SK-N-SH (cell line): Measurements from ENCODE around the gene CENPP. TPM values are rescaled to one million over a fixed set of nuclear protein-coding genes. Genes with fewer than 3 reads are reported as not detected.

Source experiments
- CTCF ChIA-PET: fragments of 300-600, 350-600 bp; formaldehyde crosslinking; extraction: SDS; loops from one replicate; lab custom pipeline; 2021; lab: Yijun Ruan, JAX
- POLR2A ChIA-PET: fragments of 350-600 bp; sonication (Branson Sonifier 250); formaldehyde crosslinking; extraction: SDS; loops from one replicate; lab custom pipeline; 2020; ENCODE audit warnings: antibody characterized with exemption, inconsistent platforms; lab: Yijun Ruan, JAX
- DNase-seq: peaks from one replicate; pipeline ENCODE4 v3.0.0; 2012
- H2AFZ ChIP-seq: fragments of 200-600 bp; sonication (generic); 2 replicates; pipeline ENCODE4 v1.8.1; 2016; ENCODE audit warnings: antibody characterized with exemption, mild to moderate bottlenecking, low read depth
- H3F3A ChIP-seq: fragments of 200-600 bp; sonication (generic); replicated peaks from 2 replicates; pipeline ENCODE3; 2016; ENCODE audit warnings: antibody characterized with exemption, mild to moderate bottlenecking; ENCODE audit not compliant: insufficient read depth
- H3K27ac ChIP-seq, 2 experiments: fragments of 200-500 bp in 1 of 2; fragments of 200-600 bp in 1 of 2; sonication (Bioruptor generic) in 1 of 2; sonication (generic), shearing (Covaris generic) in 1 of 2; 2 replicates each; pipeline versions ENCODE4 v1.5.1 to v1.6.1; 2014 to 2016; ENCODE audit warnings: low read depth in 2 of 2, inconsistent platforms in 1 of 2, low read length in 1 of 2, mild to moderate bottlenecking in 1 of 2, mixed read lengths in 1 of 2
- H3K27me3 ChIP-seq: fragments of 200-600 bp; sonication (generic), shearing (Covaris generic); 2 replicates; pipeline ENCODE4 v1.6.1; 2016; ENCODE audit warnings: mixed run types; ENCODE audit not compliant: insufficient read depth
- H3K36me3 ChIP-seq, 2 experiments: fragments of 200-500 bp in 1 of 2; fragments of 200-600 bp in 1 of 2; sonication (Bioruptor generic) in 1 of 2; sonication (generic) in 1 of 2; replicated peaks in 1 of 2; 2 replicates each; pipeline versions ENCODE3 to v1.5.1; 2014 to 2016; ENCODE audit warnings: low read length in 1 of 2, mild to moderate bottlenecking in 1 of 2; ENCODE audit not compliant: insufficient read depth in 2 of 2, control insufficient read depth in 1 of 2
- H3K4me1 ChIP-seq, 2 experiments: fragments of 200-500 bp in 1 of 2; fragments of 200-600 bp in 1 of 2; sonication (Bioruptor generic) in 1 of 2; sonication (generic), shearing (Covaris generic) in 1 of 2; 2 replicates each; pipeline versions ENCODE4 v1.5.1 to v1.6.1; 2014 to 2016; ENCODE audit warnings: low read depth in 1 of 2, low read length in 1 of 2, mixed run types in 1 of 2; ENCODE audit not compliant: insufficient read depth in 2 of 2, control insufficient read depth in 1 of 2
- H3K4me2 ChIP-seq: fragments of 200-600 bp; sonication (generic), shearing (Covaris generic); 2 replicates; pipeline ENCODE4 v1.6.1; 2017; ENCODE audit warnings: mixed run types
- H3K4me3 ChIP-seq, 2 experiments: fragments of 200-500 bp in 1 of 2; fragments of 200-600 bp in 1 of 2; sonication (Bioruptor generic) in 1 of 2; sonication (generic), shearing (Covaris generic) in 1 of 2; 2 replicates each; pipeline versions ENCODE4 v1.5.1 to v1.8.1; 2014 to 2016; ENCODE audit warnings: low read depth in 2 of 2, inconsistent platforms in 1 of 2, low read length in 1 of 2, mild to moderate bottlenecking in 1 of 2, mixed read lengths in 1 of 2, moderate library complexity in 1 of 2
- H3K79me2 ChIP-seq: fragments of 200-600 bp; sonication (generic); 2 replicates; pipeline ENCODE4 v1.8.1; 2017; ENCODE audit warnings: mild to moderate bottlenecking; ENCODE audit not compliant: insufficient read depth
- H3K9ac ChIP-seq: fragments of 200-600 bp; sonication (generic); 2 replicates; pipeline ENCODE4 v1.6.1; 2017; ENCODE audit warnings: mixed run types
- H3K9me2 ChIP-seq: fragments of 200-600 bp; sonication (generic); 2 replicates; pipeline ENCODE4 v1.6.1; 2017; ENCODE audit warnings: mixed run types
- H3K9me3 ChIP-seq: fragments of 200-600 bp; sonication (generic); 2 replicates; pipeline ENCODE4 v1.6.1; 2017; ENCODE audit warnings: mixed run types, mild to moderate bottlenecking, moderate library complexity
- H4K20me1 ChIP-seq: fragments of 200-600 bp; sonication (generic); 2 replicates; pipeline ENCODE4 v1.6.1; 2017; ENCODE audit warnings: mild to moderate bottlenecking, mixed run types; ENCODE audit not compliant: insufficient read depth
- EP300 ChIP-seq, 2 experiments: IDR thresholded peaks; 2 replicates each; pipeline versions ENCODE4 v1.4.0 to v1.6.1; 2012; ENCODE audit warnings: borderline replicate concordance in 1 of 2, low read depth in 1 of 2, low read length in 1 of 2
- EZH2phosphoT487 ChIP-seq: fragments of 200-600 bp; sonication (generic); IDR thresholded peaks from 2 replicates; pipeline ENCODE4 v1.6.1; 2017; ENCODE audit warnings: low read depth, mixed run types, mild to moderate bottlenecking, antibody characterized with exemption, moderate library complexity, borderline replicate concordance
- FOXJ3 ChIP-seq: sonication (generic); formaldehyde crosslinking; IDR thresholded peaks from 2 replicates; pipeline ENCODE4 v1.5.1; 2020; ENCODE audit warnings: mild to moderate bottlenecking, missing genetic modification reagents
- FOXM1 ChIP-seq: IDR thresholded peaks from 2 replicates; pipeline ENCODE4 v1.4.0; 2012; ENCODE audit warnings: low read depth, mild to moderate bottlenecking
- GABPA ChIP-seq: IDR thresholded peaks from 2 replicates; pipeline ENCODE4 v1.4.0; 2012; ENCODE audit warnings: low read depth, mild to moderate bottlenecking
- GATA2 ChIP-seq: sonication (generic); formaldehyde crosslinking; IDR thresholded peaks from 2 replicates; pipeline ENCODE4 v1.5.0; 2020; ENCODE audit warnings: mild to moderate bottlenecking, missing genetic modification reagents
- MXI1 ChIP-seq: IDR thresholded peaks from 2 replicates; pipeline ENCODE4 v1.6.1; 2012; ENCODE audit warnings: mild to moderate bottlenecking, low read depth, low read length, improper control_type of control experiment
- NRF1 ChIP-seq: IDR thresholded peaks from 2 replicates; pipeline ENCODE4 v1.6.1; 2012; ENCODE audit warnings: low read depth, mild to moderate bottlenecking, low read length
- RFX5 ChIP-seq: IDR thresholded peaks from 2 replicates; pipeline ENCODE4 v1.6.1; 2012; ENCODE audit warnings: mild to moderate bottlenecking, improper control_type of control experiment, low read length
- RXRA ChIP-seq: IDR thresholded peaks from 2 replicates; pipeline ENCODE4 v1.4.0; 2012; ENCODE audit warnings: low read depth, mild to moderate bottlenecking, borderline replicate concordance
- TCF12 ChIP-seq: IDR thresholded peaks from 2 replicates; pipeline ENCODE4 v1.4.0; 2012
- WGBS: methylation state at CpG from one replicate; pipeline ENCODE4 v1.1.6; 2017; ENCODE audit warnings: low lambda C conversion rate; 5-methylcytosine and 5-hydroxymethylcytosine counted together
- polyA plus RNA-seq, 3 experiments: library from polyadenylated mRNA; depleted of rRNA; stranded (reverse); fragments of >200 nt; gene quantifications; 2 replicates each; pipeline ENCODE4 v1.2.3, GENCODE V29; 2012
- TF ChIP-seq, protein P1 (sequence below): IDR thresholded peaks from 2 replicates; pipeline ENCODE4 v1.4.0; 2012; ENCODE audit warnings: low read depth, borderline replicate concordance
- TF ChIP-seq, protein P2 (sequence below): IDR thresholded peaks from 2 replicates; pipeline ENCODE4 v1.6.1; 2012; ENCODE audit warnings: mild to moderate bottlenecking, low read depth, low read length, moderate library complexity
- TF ChIP-seq, protein P3 (sequence below): IDR thresholded peaks from 2 replicates; pipeline ENCODE4; 2012
- TF ChIP-seq, protein P4 (sequence below): fragments of 150-350 bp; IDR thresholded peaks from 2 replicates; pipeline ENCODE4 v1.6.1; 2017; ENCODE audit warnings: antibody characterized with exemption, low read length, low read depth, borderline replicate concordance
- TF ChIP-seq, protein P5 (sequence below): IDR thresholded peaks from 2 replicates; pipeline ENCODE4 v1.4.0; 2012; ENCODE audit warnings: low read depth, borderline replicate concordance

The CENPP gene
- polyA plus RNA-seq, 1 of the 3 experiments (the other 2 are of a cell fraction): 1.3 TPM

DNA sequence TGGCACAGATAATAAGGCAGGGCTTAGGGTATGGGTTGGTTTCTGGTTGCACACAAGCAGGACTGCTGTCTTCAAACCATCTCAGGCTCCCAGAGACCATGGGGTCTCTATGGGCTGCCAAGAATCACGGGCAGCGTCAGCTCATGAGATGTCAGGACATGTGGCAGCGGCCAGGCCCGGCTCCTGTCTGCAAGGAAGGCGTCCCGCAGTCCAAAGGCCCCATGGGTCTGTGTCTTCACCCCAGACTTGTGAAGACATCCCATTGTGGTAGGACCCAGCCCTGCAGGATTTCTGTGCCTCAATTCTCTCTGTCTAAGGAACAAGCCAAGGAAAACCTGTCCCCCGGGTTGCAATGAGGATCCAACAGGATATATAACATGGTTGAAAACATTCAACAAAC is 311.6 kb downstream of the CENPP start:
- peaks cover 24 to 78% of the 10 kb centered on the region in 2 experiments for H3K36me3 ChIP-seq
- DNase-seq: no peak
- no peaks in the 10 kb centered on the region for H3K4me1 ChIP-seq
- H3K4me3 ChIP-seq: no peak overlapping the region
- H3F3A ChIP-seq: no peaks in the 10 kb centered on the region
- ChIA-PET CTCF (no interaction called here), POLR2A (no interaction called here)
- H3K9me2 ChIP-seq: no peaks in the 10 kb centered on the region
- no peak overlapping the region for H3K9ac ChIP-seq
- no peaks in the 10 kb centered on the region for H3K9me3 ChIP-seq
- H4K20me1 ChIP-seq: no peaks in the 10 kb centered on the region
- H3K27ac ChIP-seq: no peak overlapping the region
- no peak overlapping the region for H2AFZ ChIP-seq
- no peaks in the 10 kb centered on the region for H3K27me3 ChIP-seq
- TF ChIP-seq EP300 (IDR thresholded peaks at IDR 0.05; ENCODE audit: borderline replicate concordance in 1 of 2, low read depth in 1 of 2, low read length in 1 of 2): no peak
- TF ChIP-seq TCF12: no peak
- no peak for TF ChIP-seq GABPA
- TF ChIP-seq, protein P1, sequence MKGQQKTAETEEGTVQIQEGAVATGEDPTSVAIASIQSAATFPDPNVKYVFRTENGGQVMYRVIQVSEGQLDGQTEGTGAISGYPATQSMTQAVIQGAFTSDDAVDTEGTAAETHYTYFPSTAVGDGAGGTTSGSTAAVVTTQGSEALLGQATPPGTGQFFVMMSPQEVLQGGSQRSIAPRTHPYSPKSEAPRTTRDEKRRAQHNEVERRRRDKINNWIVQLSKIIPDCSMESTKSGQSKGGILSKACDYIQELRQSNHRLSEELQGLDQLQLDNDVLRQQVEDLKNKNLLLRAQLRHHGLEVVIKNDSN: no peak
- TF ChIP-seq, protein P2, sequence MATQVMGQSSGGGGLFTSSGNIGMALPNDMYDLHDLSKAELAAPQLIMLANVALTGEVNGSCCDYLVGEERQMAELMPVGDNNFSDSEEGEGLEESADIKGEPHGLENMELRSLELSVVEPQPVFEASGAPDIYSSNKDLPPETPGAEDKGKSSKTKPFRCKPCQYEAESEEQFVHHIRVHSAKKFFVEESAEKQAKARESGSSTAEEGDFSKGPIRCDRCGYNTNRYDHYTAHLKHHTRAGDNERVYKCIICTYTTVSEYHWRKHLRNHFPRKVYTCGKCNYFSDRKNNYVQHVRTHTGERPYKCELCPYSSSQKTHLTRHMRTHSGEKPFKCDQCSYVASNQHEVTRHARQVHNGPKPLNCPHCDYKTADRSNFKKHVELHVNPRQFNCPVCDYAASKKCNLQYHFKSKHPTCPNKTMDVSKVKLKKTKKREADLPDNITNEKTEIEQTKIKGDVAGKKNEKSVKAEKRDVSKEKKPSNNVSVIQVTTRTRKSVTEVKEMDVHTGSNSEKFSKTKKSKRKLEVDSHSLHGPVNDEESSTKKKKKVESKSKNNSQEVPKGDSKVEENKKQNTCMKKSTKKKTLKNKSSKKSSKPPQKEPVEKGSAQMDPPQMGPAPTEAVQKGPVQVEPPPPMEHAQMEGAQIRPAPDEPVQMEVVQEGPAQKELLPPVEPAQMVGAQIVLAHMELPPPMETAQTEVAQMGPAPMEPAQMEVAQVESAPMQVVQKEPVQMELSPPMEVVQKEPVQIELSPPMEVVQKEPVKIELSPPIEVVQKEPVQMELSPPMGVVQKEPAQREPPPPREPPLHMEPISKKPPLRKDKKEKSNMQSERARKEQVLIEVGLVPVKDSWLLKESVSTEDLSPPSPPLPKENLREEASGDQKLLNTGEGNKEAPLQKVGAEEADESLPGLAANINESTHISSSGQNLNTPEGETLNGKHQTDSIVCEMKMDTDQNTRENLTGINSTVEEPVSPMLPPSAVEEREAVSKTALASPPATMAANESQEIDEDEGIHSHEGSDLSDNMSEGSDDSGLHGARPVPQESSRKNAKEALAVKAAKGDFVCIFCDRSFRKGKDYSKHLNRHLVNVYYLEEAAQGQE: no peak
- TF ChIP-seq, protein P3, sequence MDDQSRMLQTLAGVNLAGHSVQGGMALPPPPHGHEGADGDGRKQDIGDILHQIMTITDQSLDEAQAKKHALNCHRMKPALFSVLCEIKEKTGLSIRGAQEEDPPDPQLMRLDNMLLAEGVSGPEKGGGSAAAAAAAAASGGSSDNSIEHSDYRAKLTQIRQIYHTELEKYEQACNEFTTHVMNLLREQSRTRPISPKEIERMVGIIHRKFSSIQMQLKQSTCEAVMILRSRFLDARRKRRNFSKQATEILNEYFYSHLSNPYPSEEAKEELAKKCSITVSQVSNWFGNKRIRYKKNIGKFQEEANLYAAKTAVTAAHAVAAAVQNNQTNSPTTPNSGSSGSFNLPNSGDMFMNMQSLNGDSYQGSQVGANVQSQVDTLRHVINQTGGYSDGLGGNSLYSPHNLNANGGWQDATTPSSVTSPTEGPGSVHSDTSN: no peak
- TF ChIP-seq RFX5: no peak
- no peak for TF ChIP-seq MXI1
- no peak for TF ChIP-seq FOXM1
- TF ChIP-seq, all 33 proteins: peak for 0
- WGBS: 100% methylated on average over 3 of the region's 7 CpGs
- Histone ChIP-seq H3K4me2 (no peak overlapping the region), H3K79me2 (no peaks in the 10 kb centered on the region)

DNA sequence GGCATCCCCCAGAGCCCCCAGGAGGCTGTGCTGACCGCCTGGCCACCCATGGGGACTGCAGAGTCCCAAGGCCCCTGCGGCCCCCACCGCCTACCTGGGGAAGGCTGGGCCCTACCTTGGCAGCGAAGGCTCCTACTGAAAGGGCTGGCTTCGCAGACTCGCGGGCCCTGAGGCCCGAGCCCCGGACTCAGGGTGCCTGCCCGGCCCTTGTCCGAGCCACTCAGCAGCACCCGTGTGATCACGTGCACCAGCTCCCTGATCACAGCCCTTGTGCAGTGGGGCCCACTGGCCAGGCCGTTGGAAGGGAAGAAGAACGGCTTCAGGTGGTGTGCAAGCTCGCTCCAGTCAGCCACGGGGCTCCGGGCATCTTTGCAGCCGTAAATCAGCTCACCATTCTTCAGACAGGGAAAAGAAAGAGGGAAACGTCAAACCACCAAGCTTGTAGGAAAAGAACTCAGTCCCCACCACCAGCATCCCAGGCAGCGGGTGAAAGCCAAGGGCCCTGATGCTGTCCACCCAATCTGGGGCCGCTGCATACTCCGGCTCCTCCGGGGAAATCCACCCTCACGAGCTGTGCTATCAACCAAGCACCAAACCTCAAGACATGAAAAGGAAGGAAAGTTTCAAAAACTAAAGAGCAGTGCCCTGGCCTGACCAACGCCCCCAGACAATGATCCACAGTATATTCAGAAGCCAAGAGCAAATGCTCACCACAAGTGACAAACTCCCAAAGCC is 312.3 kb downstream of the CENPP start:
- Histone ChIP-seq H3K27me3 (no peaks in the 10 kb centered on the region), H2AFZ (no peak overlapping the region), H3F3A (no peaks in the 10 kb centered on the region), H3K9me2 (no peaks in the 10 kb centered on the region), H3K4me2 (no peak overlapping the region), H3K79me2 (no peaks in the 10 kb centered on the region), H4K20me1 (no peaks in the 10 kb centered on the region), H3K4me1 (no peaks in the 10 kb centered on the region), H3K9ac (no peak overlapping the region), H3K9me3 (no peaks in the 10 kb centered on the region), H3K4me3 (no peak overlapping the region), H3K27ac (no peak overlapping the region), H3K36me3 (peaks cover 25 to 80% of the 10 kb centered on the region in 2 experiments)
- CTCF ChIA-PET: no interaction called here
- no peak for DNase-seq
- WGBS: 98% methylated on average over 12 of the region's 26 CpGs
- POLR2A ChIA-PET: no interaction called here
- TF ChIP-seq GATA2 (no peak), RXRA (no peak), FOXM1 (no peak), EZH2phosphoT487 (no peak), FOXJ3 (CRISPR knock-in tag) (no peak), NRF1 (no peak)
- TF ChIP-seq, protein P4, sequence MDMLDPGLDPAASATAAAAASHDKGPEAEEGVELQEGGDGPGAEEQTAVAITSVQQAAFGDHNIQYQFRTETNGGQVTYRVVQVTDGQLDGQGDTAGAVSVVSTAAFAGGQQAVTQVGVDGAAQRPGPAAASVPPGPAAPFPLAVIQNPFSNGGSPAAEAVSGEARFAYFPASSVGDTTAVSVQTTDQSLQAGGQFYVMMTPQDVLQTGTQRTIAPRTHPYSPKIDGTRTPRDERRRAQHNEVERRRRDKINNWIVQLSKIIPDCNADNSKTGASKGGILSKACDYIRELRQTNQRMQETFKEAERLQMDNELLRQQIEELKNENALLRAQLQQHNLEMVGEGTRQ: no peak
- TF ChIP-seq, protein P5, sequence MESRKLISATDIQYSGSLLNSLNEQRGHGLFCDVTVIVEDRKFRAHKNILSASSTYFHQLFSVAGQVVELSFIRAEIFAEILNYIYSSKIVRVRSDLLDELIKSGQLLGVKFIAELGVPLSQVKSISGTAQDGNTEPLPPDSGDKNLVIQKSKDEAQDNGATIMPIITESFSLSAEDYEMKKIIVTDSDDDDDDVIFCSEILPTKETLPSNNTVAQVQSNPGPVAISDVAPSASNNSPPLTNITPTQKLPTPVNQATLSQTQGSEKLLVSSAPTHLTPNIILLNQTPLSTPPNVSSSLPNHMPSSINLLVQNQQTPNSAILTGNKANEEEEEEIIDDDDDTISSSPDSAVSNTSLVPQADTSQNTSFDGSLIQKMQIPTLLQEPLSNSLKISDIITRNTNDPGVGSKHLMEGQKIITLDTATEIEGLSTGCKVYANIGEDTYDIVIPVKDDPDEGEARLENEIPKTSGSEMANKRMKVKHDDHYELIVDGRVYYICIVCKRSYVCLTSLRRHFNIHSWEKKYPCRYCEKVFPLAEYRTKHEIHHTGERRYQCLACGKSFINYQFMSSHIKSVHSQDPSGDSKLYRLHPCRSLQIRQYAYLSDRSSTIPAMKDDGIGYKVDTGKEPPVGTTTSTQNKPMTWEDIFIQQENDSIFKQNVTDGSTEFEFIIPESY: no peak
